HPDE6-E6E7 (cell line): ENCODE data around the gene USP7.
"Not testable (repeated sequence)": the region's sequence is repeated elsewhere in the genome, so short reads cannot be mapped to it uniquely, and the experiment has no call there.

Source experiments
- DNase-seq: peaks from one replicate; pipeline ENCODE4 v3.0.0; 2011; ENCODE audit warnings: missing footprints; ENCODE audit errors: extremely low spot score

USP7 gene

GRCh38 chr16:8972843-8973586, 9.3 kb upstream of the USP7 start:
- DNase-seq: no peak

DNA sequence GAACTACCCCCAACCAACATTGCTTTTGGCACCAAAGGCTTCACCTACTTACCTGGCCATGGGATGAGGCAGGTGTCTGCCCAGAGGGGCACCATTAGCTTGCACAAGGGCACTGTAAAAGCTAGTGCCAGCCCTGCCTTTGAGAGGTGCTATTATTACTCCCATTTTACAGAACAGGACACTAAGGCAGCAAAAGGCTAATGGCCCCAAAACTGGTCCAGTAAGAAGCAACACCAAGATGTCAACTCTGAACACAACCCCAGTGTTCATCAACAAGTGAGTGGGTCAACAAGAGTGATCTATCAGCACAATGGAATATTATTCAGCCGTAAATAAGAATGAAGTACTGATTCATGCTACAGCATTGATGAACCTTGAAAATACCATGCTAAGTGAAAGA, 7.7 kb upstream of the USP7 start:
- DNase-seq: no peak

DNA sequence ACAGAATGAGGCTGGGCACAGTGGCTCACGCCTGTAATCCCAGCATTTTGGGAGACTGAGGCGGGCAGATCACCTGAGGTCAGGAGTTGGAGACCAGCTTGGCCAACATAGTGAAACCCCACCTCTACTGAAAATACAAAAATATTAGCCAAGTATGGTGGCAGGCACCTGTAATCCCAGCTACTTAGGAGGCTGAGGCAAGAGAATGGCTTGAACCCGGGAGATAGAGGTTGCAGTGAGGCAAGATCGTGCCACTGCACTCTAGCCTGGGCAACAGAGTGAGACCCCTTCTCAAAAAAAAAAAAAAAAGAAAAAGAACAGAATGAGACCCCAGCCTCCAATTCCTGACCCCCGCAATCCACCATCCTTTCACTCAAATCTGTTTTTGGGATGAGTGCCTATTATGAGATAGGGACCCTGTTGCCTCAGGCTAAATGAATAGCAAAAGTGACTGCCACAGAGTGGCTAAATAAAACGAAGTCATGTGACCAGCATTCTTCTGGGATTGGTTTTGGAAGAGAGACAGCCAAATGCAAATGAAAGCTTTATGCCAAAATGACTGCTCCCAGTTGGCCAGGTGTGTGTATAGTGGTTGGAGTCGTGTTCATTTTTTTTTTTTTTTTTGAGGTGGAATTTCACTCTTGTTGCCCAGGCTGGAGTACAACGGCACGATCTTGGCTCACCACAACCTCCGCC, 5.6 kb upstream of the USP7 start:
- DNase-seq: not testable (repeated sequence)

DNA sequence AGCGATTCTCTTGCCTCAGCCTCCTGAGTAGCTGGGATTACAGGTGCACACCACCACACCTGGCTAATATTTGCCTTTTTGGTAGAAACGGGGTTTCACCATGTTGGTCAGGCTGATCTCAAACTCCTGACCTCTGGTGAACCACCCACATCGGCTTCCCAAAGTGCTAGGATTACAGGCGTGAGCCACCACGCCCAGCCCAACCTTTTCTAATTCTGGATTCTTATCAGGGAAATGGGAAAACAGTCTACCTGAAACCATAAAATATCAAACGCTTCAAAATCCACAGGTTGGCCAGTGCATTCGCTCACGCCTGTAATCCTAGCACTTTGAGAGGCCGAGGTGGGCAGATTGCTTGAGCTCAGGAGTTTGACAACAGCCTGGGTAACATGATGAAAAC, 4.3 kb upstream of the USP7 start:
- DNase-seq: not testable (repeated sequence)

DNA sequence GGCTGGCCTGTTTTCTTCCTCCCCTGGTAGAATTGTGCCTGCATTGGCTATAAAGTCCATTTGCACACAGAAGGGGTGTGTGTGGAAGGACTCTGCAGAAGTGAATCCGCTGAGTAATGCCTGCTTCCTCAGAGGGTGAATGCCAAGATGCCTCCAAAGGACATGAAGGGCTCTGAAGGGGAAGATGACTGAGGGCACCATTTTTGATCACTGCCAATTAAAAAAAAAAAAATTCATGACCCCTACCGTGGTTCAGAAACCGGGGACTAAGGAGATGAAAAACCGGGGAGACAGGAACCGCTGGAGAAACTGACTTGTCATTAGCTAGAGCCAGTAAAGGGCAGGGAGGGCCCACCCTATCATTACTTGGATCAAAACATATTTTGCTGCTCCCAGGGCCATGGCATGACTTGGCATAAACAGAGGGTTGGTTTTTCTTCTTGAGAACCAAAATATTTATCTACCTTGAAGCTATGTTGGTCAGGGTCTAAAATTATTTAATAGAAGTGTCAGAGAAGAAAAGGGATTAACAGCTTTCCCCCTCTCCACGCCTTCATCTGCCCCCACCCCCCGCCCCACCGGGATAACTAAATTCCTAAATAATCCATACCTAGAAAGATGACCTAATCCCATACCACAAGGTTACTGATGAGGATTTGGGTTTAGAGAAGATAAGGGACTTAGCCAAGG, 3.6 kb upstream of the USP7 start:
- no peak for DNase-seq

- no peak for DNase-seq
These were observed 3.1 kb upstream of the USP7 start for GRCh38 chr16:8966817-8967131.

DNA sequence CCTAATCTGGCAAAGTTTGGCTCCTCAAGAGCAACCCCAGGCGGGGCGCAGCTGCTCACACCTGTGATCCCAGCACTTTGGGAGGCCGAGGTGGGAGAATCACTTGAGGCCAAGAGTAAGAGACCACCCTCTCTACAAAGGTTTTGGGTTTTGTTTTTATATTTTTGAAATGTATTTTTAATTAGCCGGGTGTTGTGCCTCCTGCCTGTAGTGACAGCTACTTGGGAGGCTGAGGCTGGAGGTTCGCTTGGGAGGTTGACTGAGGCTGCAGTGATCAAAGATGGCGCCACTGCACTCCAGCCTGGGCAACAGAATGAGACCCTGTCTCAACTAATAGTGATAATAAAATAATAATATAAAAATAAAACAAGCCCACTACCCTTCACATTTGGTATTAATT, 756 bp upstream of the USP7 start:
- no peak for DNase-seq

- no peak for DNase-seq
These were observed 491 bp downstream of the USP7 start for GRCh38 chr16:8963010-8963820.

- no peak for DNase-seq
These were observed 1.2 kb downstream of the USP7 start for GRCh38 chr16:8962393-8963009.

DNA sequence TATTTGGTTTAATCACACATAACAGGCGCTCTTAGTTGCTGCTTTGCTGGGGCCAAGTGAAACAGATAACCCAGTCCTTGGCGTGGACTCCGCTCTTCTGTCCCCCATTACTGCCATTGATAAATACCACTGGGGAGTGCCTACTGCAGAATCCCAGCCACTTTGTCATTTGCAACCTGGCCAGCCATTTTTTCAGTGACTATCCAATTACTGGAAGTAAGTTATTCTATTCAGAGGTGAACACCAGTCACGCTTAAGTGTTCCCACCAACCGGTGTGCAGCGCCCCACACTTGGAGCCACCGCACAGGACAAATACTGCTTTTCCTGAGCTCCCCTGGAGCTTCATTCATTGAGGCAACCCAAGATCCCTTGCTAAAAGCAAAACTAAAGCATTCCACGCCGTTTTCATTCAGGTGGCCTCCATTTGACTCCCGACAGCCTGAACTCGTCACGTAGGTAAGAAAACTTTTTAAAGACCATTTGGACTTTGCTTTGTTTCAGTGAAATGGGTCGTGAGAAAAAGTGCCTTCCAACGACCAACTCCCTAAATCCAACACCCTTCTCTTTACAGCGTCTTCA, 1.8 kb downstream of the USP7 start:
- DNase-seq: no peak

GRCh38 chr16:8960788-8961109, 3.0 kb downstream of the USP7 start:
- no peak for DNase-seq

DNA sequence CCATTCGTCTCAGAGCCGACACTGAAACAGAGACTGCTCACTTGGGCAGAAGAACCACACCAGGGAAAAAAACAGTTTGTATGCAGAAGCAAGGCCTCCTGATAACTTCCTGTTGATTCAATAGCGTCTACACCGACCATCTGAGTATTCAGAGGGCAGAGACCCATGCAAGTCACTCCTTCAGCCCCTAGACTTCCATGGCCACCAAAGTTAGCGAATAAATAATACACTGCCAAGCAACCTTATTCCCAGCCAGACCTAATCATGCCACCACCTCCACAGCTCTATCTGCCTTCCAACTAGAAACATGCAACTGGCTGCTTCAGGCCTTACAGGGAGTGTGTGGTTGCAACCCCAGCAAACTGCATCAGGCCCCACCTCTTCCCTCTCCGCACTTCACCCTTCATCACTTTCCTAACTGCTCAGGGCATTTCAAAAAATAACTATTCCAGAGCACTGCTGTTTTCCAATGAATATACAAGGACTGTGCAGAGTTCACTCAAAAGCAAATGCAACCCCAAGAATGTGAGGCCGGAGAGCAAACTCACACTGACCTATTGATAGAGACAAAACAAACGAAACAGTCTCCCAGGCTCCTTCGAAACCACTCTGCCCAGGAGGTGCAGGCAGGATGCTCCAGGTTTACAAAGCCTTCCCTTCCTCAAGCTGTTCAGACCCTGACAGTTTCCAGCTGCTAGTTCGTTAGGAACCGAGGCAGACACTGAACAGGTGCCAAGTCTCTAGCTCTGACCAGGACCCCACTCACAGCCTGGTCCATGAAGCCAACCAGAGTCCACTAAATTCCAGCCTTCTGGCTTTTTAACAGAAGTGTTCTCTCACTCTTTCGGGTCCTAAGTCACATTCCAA, 3.6 kb downstream of the USP7 start:
- DNase-seq: no peak

DNA sequence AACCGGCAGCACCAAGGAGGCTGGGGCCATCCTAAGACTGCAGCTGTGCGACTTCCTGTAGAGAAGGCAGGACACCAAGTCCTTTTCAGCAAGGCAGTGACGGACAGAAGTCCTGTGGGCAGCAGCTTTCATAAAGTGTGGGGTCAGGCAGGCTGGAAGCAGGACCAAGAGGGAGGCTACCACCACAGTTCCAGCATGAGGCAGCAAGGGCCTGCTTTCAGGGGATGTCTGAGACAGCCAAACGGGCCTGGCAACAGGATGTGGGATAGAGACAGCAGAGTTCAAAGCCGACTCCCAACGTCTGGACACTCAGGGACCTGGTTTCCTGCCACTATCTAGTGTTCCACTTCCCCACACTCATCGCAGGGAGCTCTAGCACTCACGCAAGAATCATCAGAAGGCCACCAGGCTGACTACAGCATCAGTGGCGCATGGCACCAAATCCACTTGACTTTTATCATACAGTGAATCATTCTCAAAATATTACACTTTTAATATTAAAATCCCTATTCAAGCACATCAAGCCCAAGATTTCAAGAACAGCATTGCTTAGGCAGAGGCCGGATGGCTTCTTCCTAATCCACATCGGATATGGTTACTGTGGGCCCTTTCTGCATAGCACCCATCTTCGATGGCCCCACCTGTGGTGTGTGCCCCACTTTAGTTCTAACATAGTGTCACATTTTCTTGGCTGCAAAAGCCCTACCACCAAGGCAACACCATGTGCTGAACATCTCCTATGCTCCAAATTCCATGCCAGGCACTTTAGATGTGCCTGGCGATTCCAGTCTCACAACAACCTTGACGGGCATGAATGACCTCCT, 5.2 kb downstream of the USP7 start:
- DNase-seq: no peak

GRCh38 chr16:8957509-8958157, 6.1 kb downstream of the USP7 start:
- no peak for DNase-seq

DNA sequence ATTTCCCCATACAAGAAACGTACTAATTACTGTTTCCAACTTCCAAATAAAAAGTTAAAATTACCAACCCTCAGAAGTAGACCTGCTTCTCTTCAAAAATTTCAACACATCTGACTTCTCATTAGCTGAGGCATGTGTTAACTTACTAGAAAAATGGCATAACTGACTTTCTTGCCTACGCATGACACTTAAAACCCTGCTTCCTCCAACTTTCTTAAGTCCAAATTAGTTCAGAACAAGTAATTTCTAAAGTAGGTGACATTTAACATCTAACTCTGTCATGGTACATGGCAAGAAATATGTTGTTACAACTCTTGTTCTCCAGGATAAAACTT, 6.7 kb downstream of the USP7 start:
- no peak for DNase-seq

DNA sequence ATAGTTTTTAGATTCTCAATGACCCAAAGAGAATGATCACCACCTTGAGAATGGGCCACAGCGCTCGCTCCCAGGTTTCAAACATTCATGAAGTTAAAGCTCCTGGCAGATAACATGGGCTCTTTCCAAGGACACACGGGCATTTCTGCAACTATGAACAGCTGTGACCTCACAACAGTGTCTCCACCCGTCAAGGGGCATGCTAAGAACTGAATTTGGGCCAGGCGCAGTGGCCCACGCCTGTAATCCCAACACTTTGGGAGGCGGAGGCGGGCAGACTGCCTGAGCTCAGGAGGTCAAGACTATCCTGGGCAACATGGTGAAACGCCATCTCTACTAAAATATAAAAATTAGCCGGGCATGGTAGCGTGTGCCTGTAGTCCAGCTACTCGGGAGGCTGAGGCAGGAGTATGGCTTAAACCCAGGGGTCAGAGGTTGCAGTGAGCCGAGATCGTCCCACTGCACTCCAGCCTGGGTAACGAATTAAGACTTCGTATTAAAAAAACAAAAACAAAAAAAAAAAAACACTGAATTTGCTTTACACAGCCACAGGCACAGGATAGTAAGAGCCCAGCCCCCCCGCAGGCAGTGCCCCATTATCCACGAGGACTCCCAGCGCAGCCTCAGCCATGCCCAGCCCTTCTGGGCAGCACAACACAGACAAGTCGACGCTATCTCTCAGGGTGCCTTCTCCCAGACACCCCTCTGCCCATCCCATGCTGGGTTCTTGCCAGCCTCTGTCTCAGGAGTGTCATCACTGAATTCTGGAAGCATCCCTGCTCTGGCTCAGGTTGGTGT, 7.2 kb downstream of the USP7 start:
- DNase-seq: no peak

DNA sequence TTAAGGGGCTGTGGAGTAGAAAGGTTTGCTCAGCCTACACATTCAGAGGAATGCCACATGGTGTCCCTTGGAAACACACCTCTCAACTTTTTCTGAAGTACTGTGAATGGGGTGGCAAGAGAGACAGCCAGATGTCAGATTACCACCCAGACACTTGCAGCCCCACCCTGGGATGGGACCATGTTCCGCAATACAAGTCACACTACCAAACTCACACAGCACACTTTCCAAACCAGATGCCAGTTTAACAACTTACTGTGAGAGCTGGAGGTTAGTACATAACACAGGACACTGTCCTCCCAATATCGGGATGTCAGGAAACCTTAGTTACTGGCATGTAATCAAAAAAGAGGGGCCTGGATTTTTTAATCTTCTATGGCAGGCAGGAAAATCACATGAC, 7.9 kb downstream of the USP7 start:
- DNase-seq: no peak

- no peak for DNase-seq
These were observed 10.6 kb downstream of the USP7 start for GRCh38 chr16:8953064-8953463.
